CD4-positive, alpha-beta T cell treated with Interleukin-4 for 4 hours (primary cell): ENCODE data around the gene CRTAC1.

Experiments used
- DNase-seq: peaks from one replicate; pipeline ENCODE4 v3.0.0-alpha.2; 2020

CRTAC1 gene

DNA sequence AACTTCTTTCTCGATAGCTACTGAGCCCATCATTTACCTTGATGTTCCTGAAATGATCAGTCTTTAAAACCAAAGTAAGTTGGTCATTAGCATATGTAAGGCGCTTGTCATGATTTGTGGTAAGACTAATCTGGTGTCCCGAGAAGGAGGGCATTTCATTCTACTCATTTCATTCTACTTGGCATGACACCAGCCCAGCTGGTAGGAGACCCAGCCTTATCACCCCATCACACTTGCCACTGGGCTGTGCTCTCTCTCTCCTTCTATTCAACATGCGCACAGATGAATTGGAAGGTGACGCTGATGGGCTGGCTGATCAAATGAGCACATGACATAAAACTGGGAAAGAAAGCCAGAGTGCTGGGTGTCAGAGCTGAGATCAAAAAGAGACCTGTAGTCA is 65.7 kb downstream of the CRTAC1 start:
- no peak for DNase-seq

DNA sequence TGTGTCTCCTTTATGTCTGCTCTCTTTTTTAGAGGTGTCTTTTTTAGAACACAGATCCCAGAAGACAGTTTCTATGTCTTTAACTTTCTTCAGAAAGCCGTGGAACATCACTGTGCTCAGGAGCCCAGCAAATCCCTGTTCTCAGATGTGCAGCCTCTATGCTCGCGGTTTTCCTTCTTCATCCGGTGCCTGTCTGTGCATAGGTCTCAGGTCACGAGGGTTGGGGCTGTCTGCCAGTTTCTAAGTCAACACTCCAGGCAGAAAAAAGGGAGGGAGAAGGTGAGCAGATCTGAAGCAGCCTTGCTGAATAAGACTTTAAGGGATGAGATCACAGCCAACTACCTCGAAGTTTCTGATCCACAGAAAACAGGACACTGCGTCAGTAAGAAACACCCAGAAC is 68.5 kb downstream of the CRTAC1 start:
- no peak for DNase-seq

DNA sequence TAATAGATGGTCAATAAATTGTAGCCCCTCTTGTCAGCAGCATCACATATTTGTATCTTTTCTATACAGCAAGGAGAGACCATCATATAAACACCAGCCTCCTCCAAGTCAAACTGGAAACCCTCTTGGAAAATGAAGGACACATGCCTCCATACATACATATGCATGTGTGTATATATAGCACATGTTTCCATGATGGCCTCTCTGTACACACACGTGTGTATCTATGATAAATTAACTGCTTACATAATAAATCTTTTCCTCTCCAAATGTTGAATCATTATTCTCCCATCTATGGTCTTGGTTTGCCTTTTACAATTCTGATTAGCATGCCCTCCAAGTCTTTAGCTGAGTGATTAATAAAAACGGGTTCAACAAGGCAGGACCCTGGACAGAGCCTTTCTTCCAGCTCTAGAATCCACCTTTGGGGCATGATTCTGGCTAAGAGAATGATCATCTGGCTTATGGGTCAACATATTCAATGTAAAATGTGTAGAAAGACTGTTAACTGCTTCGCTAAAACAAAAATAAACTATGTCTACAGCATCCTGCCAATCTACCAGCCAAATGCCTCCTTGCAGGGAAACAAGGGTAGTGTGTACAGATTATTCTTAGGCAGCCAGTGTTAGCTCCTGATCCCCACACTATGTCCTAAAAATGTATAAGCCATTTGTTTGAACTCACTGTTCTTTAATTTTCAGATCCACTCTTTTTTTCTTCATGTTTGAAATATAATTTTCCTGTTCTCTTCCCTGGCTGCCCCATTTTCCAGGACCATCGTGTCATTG is 70.0 kb downstream of the CRTAC1 start:
- DNase-seq: no peak

DNA sequence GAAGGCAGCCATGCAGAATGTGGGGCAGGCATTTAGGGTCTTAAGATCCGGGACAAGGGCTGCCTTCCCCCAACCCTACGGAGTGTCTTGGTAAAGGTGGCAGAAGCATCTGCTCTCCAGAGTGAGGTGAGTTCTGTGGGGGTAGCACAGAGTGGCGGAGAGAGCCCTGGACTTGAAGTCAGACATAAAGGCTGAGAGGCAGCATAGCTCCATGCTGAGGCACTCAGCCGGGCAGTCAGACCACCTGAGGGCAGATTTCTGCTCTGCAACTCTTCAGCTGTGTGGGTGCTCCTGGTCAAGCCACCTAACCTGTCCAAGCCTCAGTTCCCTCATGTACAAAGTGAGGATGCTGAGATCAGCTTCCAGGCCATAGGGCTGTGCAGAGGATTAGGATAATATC is 81.0 kb downstream of the CRTAC1 start:
- DNase-seq: no peak

DNA sequence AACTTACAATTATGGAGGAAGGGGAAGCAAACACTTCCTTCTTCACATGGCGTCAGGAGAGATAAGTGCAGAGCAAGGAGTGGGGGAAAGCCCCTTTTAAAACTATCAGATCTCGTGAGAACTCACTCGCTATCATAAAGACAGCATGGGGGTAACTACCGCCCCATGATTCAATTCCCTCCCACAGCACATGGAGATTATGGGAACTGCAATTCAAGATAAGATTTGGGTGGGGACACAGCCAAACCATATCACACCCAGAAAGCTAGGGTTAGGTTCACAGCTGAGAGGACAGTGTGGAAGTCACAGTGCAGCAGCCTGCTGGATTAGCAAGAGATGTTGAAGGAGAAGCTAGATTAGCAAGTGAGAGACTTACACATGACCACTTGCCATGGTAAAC is 81.6 kb downstream of the CRTAC1 start:
- no peak for DNase-seq

DNA sequence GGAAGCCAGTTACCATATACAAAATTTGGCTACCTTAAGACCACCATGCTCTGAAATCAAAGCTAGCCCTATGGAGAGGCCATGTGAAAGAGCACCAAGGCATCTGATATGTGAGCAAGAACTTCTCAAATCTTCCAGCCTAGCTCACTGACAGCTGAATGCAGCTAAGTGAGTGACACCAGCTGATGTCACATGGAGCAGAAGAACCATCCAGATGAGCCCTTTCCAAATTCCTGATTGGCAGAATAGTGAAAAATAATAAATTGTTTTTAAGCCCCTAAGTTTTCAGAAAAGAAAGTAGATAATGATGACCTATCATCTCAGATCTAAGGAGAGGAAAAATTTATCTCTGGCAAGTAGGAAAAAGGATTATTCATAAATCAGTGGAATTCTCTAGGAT is 85.6 kb downstream of the CRTAC1 start:
- no peak for DNase-seq

DNA sequence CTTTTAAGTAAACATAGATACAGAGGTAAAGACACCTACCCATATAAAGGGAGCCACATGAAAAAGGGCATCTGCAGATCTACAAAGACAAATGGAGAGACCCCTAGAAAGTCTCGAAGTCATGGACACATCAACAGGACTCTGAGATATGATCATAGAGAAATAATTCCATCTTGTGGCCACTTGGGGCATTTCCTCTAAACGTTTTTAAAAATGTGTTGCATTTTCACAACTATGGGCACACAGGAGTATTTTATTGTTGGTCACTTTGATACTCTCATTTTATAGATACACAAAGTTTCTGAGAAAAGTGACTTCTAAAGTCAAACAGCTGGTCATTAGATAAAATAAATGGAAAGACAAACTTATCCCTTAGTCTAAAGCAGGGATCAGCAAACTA is 87.1 kb downstream of the CRTAC1 start:
- no peak for DNase-seq

DNA sequence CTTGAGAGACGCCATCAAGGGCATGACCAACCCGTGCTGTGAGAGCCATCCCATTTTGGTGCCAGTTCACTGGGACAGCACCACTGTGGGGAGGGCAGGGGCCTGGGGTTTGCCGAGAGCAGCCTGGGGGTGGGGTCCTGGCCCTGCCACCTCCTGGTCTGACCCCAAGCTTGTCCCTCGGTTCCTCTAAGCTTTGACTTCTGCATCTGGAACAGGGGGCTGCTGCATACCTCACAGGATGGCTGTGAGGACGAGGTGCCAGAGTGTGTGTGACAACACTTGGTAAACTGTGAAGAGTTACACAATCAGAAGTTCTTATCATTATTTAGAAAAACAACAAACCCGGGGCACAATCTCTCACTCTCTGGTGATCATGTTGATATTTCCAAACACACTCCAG is 89.9 kb downstream of the CRTAC1 start:
- DNase-seq: no peak

DNA sequence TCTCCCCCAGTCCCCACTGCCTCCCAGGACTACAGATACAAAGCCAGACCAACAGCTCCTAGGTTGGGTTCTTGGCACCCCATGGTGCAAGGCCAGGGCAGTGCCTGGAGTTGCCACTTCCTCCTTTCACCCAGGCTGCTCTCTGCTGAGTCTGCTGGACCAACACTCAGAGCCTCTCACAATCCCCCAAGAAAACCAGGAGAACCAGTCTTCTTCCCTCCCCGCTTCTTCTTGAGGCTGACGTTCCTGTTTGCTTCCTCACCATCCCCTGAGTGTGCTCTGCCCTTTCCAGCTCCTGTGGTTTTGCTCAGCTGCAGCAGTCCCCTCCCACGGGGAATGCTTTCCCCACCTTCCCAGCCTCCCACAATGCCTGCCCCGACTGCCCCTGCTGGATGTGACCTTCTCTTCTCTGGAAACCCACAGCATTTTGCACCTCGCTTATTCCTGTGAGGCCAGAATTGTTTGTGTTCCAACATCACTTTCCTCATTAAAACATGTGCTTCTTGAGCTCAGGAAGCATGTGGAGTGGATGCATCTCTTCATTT is 90.9 kb downstream of the CRTAC1 start:
- DNase-seq: no peak

DNA sequence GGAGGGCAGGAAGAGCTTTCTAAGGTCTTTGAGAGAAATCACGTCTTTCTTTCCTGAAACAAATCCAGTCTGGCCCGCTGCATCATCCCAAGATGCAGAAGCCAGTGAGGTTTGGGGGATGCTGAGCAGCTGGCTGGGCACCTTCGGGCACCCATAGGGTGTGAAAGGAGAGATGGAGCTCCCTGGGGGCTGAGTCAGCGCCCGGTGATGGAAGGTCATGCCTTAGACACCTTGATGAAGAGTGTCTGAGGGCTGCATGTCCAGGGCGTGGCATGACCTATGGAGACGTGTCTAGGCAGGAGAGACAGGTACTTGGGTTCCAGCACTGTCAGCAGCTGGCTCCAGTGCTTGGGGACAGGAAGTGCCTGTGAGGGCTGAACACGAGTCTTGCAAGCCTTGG is 92.5 kb downstream of the CRTAC1 start:
- no peak for DNase-seq

DNA sequence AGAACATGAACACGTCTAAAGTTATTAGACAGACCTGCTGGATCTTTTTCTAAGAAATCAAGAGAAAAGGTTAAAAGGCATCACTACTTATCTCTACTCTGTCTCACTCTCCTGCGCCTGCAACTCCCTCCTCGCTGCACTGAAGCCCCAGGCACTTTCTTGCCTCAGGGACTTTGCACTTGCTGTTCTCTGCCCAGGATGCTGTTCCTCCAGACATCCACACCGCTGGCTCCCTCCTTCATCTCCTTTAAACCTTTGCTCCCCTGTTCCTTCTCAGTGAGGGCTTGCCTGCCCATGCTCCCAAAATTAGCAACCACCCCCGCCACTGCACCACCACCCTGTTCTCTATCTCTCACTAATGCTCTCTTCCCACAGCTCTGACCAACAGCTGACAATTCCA is 93.4 kb downstream of the CRTAC1 start:
- DNase-seq: no peak

DNA sequence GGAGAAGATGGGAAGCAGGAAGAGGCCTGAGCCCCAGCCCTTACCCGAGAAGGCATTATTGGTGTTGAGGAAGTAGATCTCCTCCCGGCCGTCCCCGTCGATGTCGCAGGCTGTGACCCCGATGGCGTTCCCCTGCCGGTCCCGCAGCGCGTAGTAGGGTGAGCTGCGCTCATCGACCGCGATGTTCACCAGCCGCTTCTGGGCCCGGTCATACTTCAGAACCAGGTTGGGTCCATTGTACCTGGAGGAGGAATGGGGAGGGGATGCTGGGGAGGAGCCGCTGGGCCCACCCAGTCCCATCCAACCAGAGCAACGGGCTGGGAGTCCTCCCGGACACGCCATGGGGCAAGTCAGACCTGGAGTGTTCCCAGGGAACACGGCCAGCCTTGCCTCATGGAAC is 94.3 kb downstream of the CRTAC1 start:
- DNase-seq: no peak

DNA sequence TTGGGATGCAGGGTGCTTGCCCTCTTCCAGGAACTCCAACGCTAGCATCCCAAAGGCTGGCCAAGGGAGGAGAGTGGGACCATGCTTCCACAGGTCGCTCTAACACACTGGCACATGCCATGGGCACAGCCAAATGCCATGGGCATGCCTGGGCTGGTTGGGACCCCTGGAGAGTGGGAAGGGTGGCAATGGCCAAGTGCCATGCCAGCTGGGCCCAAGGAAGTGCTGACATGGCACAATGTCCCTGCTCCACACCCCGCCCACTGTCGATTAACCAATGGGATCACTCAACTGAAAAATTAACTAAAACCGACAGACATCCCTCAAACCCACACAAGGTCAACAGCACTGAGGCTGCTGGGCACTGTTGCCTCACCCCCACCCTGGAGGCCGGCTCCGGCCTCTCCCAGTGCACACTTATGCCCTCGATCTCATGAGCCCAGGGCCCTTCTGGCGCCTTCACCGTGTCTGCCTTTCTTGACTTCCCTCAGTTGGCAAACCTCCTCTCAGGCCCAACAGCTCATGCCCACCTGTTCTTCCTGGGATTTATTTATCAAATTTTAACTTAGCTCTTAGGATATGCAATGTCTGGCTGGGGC is 97.4 kb downstream of the CRTAC1 start:
- no peak for DNase-seq

DNA sequence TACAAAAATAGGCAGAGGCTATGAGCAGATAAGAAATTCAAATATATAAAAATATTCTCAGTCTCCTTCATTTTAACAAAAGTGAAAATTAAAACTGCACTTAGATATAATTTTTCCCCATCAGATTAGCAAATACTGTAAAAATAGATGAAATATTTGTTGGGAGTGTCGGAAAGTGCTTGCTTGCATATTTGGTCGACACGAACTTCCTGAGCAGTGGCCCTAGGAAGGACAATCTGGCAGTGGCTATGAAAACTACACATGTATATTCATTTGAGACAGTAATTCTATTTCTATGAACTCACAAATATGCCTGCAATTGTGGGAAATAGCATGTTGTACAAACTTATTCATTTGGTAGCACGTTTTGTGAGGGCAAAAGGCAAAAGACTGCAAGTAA is 99.4 kb downstream of the CRTAC1 start:
- DNase-seq: no peak

DNA sequence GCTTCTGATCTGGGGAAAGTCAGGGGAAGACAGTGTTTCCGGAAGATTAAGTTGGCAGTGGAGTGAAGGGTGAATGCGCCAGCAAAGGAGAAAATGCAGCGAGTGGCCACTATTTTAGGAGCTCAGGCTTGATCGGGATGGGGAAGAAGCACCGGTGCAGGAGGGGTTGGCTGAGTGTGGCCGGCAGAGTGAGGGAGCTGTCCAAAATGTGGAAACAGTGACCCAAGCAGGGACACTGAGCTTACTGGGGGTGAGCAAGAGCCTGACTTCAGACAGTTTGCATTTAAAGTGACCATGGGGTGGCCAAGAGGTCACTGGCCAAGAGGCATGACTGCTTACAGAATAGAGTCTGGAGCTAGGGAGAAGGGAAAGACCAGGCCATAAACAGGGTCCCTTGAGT is 101.5 kb downstream of the CRTAC1 start:
- DNase-seq: no peak

DNA sequence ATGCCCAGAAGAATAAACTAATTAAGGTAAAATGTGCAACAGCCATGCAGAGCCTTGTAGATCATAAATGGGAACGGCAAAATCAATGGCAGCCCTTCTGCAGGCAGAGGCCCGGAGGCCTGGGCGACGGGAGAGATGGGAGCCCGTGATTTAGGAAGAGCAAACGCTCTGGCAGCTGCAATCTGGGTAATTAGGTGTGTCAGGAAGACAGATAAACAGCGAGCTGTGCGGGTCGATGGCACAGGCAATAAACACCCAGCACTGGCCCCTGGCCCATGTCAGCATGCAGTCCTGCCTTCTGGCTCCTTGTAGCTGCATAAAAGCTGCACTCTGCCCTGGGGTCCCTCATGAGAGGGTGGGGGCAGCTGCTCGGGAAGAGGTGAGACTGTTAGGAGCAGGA is 102.8 kb downstream of the CRTAC1 start:
- no peak for DNase-seq

DNA sequence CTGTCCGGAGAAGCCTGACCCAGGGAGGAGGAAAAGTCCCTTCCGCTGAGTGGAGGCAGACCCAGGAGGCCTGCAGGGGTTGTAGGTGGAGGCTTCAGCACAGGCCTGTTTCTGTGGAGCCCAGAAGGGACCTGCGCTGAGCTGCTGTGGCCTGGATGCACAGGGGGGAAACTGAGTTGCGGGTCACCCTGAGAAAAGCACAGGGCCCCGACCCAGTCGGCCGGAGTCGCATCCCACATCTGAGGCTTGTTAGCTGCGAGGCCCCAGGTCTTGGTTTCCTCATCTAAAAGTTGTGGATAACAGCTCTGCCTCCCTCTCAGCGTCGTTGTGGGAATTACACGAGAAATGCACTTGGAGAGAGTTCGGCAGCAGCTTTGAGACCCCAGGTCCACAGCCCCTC is 104.4 kb downstream of the CRTAC1 start:
- DNase-seq: no peak

DNA sequence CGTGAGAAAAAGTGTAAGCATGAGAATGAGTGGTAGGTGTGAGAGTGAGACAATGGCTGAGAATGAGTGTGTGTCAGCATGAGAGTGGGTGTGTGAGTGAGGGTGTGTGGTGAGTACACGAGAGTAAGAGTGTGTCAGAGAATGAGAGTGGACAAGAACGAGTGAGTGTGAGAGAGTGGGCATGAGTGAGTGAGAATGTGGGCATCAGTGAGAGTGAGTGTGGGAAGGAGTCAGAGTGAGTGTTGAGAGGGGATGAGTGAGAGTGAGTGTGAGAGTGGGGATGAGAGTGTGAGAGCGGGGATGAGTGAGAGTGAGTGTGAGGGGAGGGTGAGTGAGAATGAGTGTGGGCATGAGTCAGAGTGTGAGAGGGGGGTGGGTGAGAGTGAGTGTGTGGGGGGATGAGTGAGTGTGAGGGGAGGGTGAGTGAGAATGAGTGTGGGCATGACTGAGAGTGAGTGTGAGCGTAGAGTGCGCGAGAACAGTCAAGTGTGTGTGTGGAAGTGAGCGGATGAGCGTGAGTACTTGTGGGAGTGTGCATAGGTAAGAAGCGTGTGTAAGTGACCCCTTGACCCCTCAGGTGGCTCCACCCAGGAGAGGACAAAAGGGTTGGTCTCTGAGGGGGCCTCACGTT is 105.0 kb downstream of the CRTAC1 start:
- DNase-seq: no peak

DNA sequence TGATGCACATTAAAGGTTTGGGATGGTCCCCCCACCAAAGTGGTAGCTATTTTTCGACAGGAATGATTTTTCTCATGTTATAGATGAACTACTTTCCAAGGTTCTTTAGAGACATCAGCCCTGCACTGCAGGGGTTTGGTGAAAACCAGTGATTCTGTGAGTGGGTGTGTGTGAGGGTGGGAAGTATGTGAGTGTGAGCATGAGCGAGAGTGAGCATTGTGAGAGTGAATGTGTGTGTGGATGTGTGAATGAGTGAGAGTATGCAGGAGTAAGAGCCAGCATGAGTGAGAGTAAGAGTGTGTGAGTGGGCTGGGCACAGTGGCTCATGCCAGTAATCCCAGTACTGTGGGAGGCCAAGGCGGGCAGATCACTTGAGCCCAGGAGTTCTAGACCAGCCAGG is 105.7 kb downstream of the CRTAC1 start:
- DNase-seq: no peak

DNA sequence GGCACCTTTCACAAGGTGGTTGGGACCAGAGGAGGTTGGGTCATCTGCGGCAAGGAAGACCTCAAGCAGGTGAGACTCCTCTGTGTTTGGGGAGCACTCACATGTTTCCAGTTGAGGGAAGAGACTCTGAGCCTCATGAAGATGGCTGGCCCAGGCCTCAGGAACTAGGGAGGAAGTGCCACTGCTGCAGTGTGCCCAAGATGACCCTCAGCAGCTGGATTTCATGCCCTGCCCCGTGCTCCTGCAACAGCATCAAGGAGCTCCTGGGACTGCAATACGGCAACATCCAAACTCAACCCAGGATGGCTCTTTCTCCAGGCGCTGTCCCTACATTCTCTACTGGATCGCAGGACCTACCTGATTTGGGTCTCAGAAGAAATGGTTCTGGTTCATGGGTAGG is 106.9 kb downstream of the CRTAC1 start:
- no peak for DNase-seq

DNA sequence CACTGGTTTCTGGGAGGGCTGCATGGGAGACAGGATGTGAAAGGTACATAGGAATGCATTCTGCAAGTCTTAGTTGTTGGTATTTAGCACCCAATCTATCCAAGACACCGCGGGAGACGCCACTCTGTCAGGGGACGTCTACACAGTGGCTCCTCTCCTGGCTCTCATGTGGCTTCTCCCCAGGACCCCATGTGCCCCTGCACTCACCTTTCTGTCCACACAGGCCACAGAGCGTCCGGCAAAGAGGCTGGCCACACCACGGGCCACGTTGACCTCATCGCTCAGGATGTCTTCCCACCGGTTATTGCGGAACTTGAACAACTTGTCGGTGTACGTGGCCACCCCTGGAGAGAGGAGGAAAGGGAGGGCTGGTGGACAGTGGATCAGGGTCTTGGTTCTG is 107.4 kb downstream of the CRTAC1 start:
- no peak for DNase-seq

DNA sequence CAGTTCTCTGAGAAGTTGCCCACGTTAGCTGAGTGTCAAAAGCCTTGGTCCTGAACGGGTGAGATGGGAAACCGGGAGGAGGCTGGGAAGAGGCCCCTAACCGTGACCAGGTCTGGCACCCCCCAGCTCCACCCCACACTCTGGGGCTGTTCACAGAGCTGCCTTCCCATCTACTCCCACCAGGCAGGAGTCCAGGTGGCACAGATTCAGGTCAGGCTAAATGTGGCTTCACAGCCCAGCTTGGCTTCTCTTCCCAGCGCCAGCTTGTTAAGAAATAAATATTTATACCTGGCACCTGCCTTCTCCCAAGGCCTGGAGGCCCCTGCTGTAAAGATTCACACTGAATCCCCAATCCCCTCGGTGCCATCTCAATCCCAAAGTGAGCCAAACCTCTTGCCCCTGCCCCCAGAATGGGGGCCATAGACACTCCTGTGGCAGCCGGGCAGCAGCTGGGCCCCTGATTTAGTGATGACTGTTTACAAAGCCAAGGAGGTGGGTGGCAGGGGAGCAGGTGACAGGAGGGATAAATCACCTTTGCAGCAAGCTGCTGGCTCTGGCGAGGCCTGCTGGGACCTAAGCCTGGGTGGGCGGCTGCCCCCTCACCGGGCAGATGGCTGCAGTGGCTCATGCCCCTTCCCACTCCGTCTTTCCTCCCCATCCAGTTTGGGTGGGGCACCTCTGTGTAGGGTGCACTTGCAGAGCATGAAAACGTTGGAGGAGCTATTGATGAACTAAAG is 108.2 kb downstream of the CRTAC1 start:
- DNase-seq: no peak

DNA sequence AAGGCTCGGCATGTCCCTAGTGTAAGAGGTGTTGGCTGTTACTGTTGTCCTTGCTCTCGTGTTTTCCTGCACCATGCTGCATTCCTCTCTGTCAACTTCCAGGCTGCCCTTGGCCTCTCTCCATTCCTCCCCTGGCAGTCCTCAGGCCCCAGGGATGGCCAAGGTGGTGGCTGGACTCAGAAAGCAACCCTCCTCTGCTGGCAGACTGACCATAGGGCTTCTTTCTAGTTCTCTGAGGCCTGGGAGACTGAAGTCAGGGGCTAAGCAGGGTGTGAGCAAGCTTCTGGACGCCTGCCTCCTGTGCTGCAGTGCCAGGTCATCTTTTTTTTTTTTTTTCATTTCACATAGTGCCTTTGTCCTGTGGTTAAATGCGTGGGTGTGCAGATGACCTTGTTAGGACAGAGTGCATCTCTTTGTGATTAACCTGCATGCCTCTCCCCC is 108.8 kb downstream of the CRTAC1 start:
- DNase-seq: no peak

DNA sequence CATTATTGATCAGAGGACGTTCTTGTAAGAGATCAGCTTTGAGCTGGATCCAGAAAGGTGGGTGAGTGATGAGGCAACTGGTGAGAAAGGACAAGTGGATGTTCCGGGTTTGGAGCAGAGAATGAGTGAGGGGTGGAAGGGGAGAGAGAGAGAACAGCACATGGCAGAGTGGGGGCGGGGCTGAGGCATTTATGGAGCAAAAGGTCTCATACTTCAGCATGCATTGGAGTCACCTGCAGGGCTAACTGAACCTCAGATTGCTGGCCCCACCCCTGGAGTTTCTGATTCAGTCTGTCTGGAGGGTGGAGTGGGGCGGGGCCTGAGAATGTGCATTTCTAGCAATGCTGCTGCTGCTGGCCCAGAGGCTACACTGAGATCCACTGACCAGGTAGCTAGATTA is 109.6 kb downstream of the CRTAC1 start:
- DNase-seq: no peak
